BE2C (cell line): ENCODE measurements around the gene MECP2.

Source experiments
- DNase-seq: peaks from one replicate; pipeline ENCODE4 v3.0.0-alpha.2; 2020
- H3K27me3 ChIP-seq: fragments of 250-450 bp; sonication (Bioruptor Pico); 2 replicates; pipeline ENCODE4 v1.5.1; 2020; ENCODE audit warnings: mild to moderate bottlenecking
- H3K36me3 ChIP-seq: fragments of 250-450 bp; sonication (Bioruptor Pico); 2 replicates; pipeline ENCODE4 v1.5.1; 2020; ENCODE audit warnings: mild to moderate bottlenecking
- H3K4me1 ChIP-seq: fragments of 250-450 bp; sonication (Bioruptor Pico); 2 replicates; pipeline ENCODE4 v1.5.1; 2020
- H3K4me3 ChIP-seq: 2 replicates; pipeline ENCODE4 v1.5.1; 2011; ENCODE audit warnings: low read depth, low read length
- H3K9me3 ChIP-seq: fragments of 250-450 bp; sonication (Bioruptor Pico); 2 replicates; pipeline ENCODE4 v1.5.1; 2020
- CTCF ChIP-seq: IDR thresholded peaks from 2 replicates; pipeline ENCODE4 v1.5.1; 2012; ENCODE audit warnings: mild to moderate bottlenecking, low read depth, low read length

MECP2 gene

GRCh38 chrX:154029439-154029838, 68.1 kb downstream of the MECP2 start:
- H3K27me3 ChIP-seq: no peaks in the 10 kb centered on the region
- no peak for DNase-seq
- H3K4me3 ChIP-seq: no peak overlapping the region
- H3K9me3 ChIP-seq: no peaks in the 10 kb centered on the region
- H3K4me1 ChIP-seq: no peaks in the 10 kb centered on the region
- no peak for TF ChIP-seq CTCF
- H3K36me3 ChIP-seq: peaks cover 5% of the 10 kb centered on the region; the same call in 1 of the 2 replicates

- no peak for DNase-seq
- H3K36me3 ChIP-seq: peaks cover 5% of the 10 kb centered on the region; the same call in 1 of the 2 replicates
These were observed 68.9 kb downstream of the MECP2 start for GRCh38 chrX:154028502-154029184.

GRCh38 chrX:154027986-154028385, 69.5 kb downstream of the MECP2 start:
- Histone ChIP-seq H3K9me3 (no peaks in the 10 kb centered on the region), H3K4me1 (no peaks in the 10 kb centered on the region), H3K36me3 (peaks cover 5% of the 10 kb centered on the region; the same call in 1 of the 2 replicates), H3K27me3 (no peaks in the 10 kb centered on the region), H3K4me3 (no peak overlapping the region)
- DNase-seq: no peak
- no peak for TF ChIP-seq CTCF

More at GRCh38 chrX:154028502-154029184, 68.9 kb downstream of the MECP2 start:
- H3K27me3 ChIP-seq: no peaks in the 10 kb centered on the region
- H3K4me3 ChIP-seq: no peak overlapping the region
- H3K9me3 ChIP-seq: no peaks in the 10 kb centered on the region
- no peaks in the 10 kb centered on the region for H3K4me1 ChIP-seq
- TF ChIP-seq CTCF: no peak

- no peak for DNase-seq
- H3K9me3 ChIP-seq: no peaks in the 10 kb centered on the region
- no peaks in the 10 kb centered on the region for H3K4me1 ChIP-seq
- H3K4me3 ChIP-seq: no peak overlapping the region
- H3K27me3 ChIP-seq: no peaks in the 10 kb centered on the region
- TF ChIP-seq CTCF: no peak
- peaks cover 5% of the 10 kb centered on the region; the same call in 1 of the 2 replicates for H3K36me3 ChIP-seq
These were observed 70.5 kb downstream of the MECP2 start for GRCh38 chrX:154027022-154027402.

GRCh38 chrX:154026136-154027021, 71.1 kb downstream of the MECP2 start:
- H3K36me3 ChIP-seq: peaks cover 5% of the 10 kb centered on the region; the same call in 1 of the 2 replicates
- H3K4me1 ChIP-seq: no peaks in the 10 kb centered on the region

More at GRCh38 chrX:154026136-154027021, 71.1 kb downstream of the MECP2 start:
- no peak overlapping the region for H3K4me3 ChIP-seq
- no peak for DNase-seq
- TF ChIP-seq CTCF: no peak
- H3K9me3 ChIP-seq: no peaks in the 10 kb centered on the region
- H3K27me3 ChIP-seq: no peaks in the 10 kb centered on the region
